Breast epithelium (tissue), 4 donors: ENCODE measurements around the gene ARID1B. TPM values are rescaled to one million over a fixed set of nuclear protein-coding genes. Genes with fewer than 3 reads are reported as not detected.
A peak's percentile ranks its signal among the peaks of the same experiment; 100 is the strongest.

Source experiments
- DNase-seq, 2 donors: peaks; one replicate each; pipeline ENCODE4 v3.0.0-alpha.2; 2019; ENCODE audit warnings: low spot score in 2 of 2
- H3K27ac ChIP-seq, 2 donors: fragments of 200-600 bp; sonication (generic) in 1 of 2; one replicate each; pipeline ENCODE4 v1.5.1; 2016 to 2019; ENCODE audit warnings: mild to moderate bottlenecking in 1 of 2
- H3K27me3 ChIP-seq, 2 donors: fragments of 200-600 bp; sonication (generic) in 1 of 2; one replicate each; pipeline versions ENCODE4 v1.5.1 to v1.6.0; 2017 to 2019; ENCODE audit warnings: control low read depth in 1 of 2, mild to moderate bottlenecking in 1 of 2
- H3K36me3 ChIP-seq: fragments of 200-600 bp; one replicate; pipeline ENCODE4 v1.5.1; 2019
- H3K4me1 ChIP-seq, 2 donors: fragments of 200-600 bp; sonication (generic); one replicate each; pipeline ENCODE4 v1.5.1; 2016 to 2019; ENCODE audit warnings: control low read depth in 1 of 2
- H3K4me3 ChIP-seq, 3 donors: fragments of 200-600 bp; sonication (generic); 1 replicate in 2 of 3; 2 replicates in 1 of 3; pipeline ENCODE4 v1.5.1; 2016 to 2019; ENCODE audit warnings: mild to moderate bottlenecking in 3 of 3, moderate library complexity in 2 of 3
- H3K9me3 ChIP-seq, 2 donors: fragments of 200-600 bp; sonication (generic) in 1 of 2; one replicate each; pipeline ENCODE4 v1.5.1; 2016 to 2019; ENCODE audit warnings: control low read depth in 1 of 2
- POLR2A ChIP-seq: fragments of 450-650 bp; IDR thresholded peaks from one replicate; pipeline ENCODE4 v1.6.1; 2016; ENCODE audit warnings: antibody characterized with exemption, mild to moderate bottlenecking, moderate library complexity
- POLR2AphosphoS5 ChIP-seq, 3 donors: sonication (generic); formaldehyde crosslinking; IDR thresholded peaks; one replicate each; pipeline ENCODE4 v1.6.1; 2017; ENCODE audit warnings: antibody characterized with exemption in 3 of 3
- intact Hi-C: fragments of 100-400 bp; cut with DNase I; formaldehyde crosslinking; loops from one replicate; pipeline ENCODE4 v1.15.1; 2023; ENCODE audit warnings: low total_unique reads
- total RNA-seq, 3 donors: library from RNA; depleted of rRNA; stranded (reverse); fragments of >200 nt; gene quantifications; one replicate each; pipeline ENCODE4 v1.1.0, GENCODE V29; 2016
- TF ChIP-seq, protein P1 (sequence below), 3 donors: fragments of 450-650 bp; IDR thresholded peaks; one replicate each; pipeline ENCODE4 v1.5.1; 2016 to 2017; ENCODE audit warnings: antibody characterized with exemption in 3 of 3, mild to moderate bottlenecking in 3 of 3, moderate library complexity in 3 of 3

Gene ARID1B
- total RNA-seq, 3 donors from 2014 or later, result 99.9 to 205 (median 131) TPM

DNA sequence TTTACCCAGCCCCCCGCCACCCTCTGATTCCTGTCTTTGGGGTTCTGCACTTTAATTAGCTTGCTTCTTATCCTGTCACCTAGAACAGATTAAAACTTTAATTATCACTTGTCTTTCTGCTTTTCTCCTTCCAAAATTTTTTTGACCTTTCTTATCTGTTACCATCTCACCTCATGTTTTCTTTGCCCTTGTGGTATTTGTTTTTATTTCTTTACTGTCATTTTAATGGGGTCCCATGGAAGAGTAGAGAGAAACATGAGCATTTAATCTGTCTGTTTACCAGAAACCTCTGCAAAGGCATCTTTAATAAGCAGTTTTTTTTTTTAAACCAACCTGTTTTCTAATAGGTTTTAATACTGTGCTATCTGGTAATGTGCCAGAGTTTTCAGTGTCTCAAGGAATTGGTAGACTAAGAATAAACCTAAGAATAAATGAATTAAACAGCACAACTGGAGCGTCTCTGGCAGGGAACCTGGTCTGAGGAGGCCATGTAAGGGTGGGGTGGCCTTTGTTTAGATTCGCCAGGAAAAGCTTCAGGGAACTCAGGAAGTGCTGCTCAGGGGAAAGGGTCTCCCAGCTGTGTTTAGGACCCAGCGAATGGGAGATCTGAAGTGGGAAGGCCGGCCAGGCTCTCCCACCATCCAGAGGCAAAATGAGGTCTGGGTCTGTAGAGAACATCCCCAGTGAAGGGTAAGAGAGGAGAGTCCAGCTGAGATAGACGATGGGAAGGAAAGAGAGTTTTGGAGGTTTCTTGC, 69.8 kb downstream of the ARID1B start:
- Histone ChIP-seq H3K27ac (no peak overlapping the region), H3K4me1 (peaks cover 4 to 13% of the 10 kb centered on the region in 2 donors), H3K4me3 (no peak overlapping the region), H3K27me3 (no peaks in the 10 kb centered on the region), H3K9me3 (no peaks in the 10 kb centered on the region), H3K36me3 (no peaks in the 10 kb centered on the region)
- TF ChIP-seq POLR2AphosphoS5 (IDR thresholded peaks at IDR 0.05) (no peak), POLR2A (no peak)
- TF ChIP-seq, protein P1, sequence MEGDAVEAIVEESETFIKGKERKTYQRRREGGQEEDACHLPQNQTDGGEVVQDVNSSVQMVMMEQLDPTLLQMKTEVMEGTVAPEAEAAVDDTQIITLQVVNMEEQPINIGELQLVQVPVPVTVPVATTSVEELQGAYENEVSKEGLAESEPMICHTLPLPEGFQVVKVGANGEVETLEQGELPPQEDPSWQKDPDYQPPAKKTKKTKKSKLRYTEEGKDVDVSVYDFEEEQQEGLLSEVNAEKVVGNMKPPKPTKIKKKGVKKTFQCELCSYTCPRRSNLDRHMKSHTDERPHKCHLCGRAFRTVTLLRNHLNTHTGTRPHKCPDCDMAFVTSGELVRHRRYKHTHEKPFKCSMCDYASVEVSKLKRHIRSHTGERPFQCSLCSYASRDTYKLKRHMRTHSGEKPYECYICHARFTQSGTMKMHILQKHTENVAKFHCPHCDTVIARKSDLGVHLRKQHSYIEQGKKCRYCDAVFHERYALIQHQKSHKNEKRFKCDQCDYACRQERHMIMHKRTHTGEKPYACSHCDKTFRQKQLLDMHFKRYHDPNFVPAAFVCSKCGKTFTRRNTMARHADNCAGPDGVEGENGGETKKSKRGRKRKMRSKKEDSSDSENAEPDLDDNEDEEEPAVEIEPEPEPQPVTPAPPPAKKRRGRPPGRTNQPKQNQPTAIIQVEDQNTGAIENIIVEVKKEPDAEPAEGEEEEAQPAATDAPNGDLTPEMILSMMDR (IDR thresholded peaks at IDR 0.05), result no peak
- intact Hi-C loops, result loop anchor here (1.0 kb wide), 1 partner anchor 19 kb away; no protein-coding TSS in a partner anchor
- DNase-seq, result no peak

DNA sequence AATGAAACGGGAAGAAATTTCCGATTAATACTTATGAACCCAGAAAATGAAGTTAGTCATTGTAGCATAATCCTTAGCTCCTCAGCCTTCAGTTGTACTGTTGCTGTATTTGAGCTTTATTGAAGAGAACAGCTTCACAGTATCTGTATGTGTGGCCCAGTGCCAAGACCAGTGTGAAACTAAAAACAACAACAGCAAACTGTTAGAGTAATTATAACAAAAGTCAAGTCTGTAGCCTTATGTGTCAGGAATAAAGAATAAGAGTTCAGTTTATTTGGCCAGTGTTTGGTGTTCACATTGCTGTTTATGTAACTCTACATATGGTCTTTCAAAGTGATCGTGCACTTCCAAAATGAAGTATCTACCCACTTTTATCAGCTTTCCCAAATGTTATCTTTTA, 70.9 kb downstream of the ARID1B start:
- Histone ChIP-seq H3K27ac (no peak overlapping the region), H3K27me3 (no peaks in the 10 kb centered on the region), H3K9me3 (no peaks in the 10 kb centered on the region), H3K4me1 (peaks cover 0 to 13% of the 10 kb centered on the region in 2 donors), H3K4me3 (peak overlapping the region in 1 of 3 donors; percentile 4), H3K36me3 (no peaks in the 10 kb centered on the region)
- DNase-seq, result no peak
- TF ChIP-seq POLR2AphosphoS5 (IDR thresholded peaks at IDR 0.05), result no peak
- TF ChIP-seq, protein P1 (IDR thresholded peaks at IDR 0.05), result no peak
- intact Hi-C loops, result no loop called here

DNA sequence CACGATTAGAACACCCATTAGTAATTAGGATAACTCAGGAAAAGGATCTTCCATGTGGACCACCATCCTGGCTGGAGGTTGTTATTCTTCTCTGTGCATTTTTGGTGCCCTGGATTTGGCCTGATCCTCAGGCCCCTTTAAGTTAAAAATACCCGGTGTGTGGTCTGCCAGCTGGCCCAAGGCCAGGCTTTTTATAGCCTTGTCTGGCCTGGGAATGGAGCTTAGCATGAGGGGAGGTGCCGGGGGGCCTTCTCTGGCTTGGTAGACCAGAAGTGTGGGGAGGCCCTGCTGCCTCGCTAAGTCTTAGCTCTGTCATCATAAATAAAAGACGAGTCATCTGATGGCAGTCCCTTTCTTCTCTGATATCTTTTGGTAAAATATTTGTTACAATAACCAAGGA, 71.4 kb downstream of the ARID1B start:
- Histone ChIP-seq H3K36me3 (no peaks in the 10 kb centered on the region), H3K4me3 (peak overlapping the region in 1 of 3 donors; percentile 4), H3K4me1 (peaks cover 0 to 13% of the 10 kb centered on the region in 2 donors), H3K9me3 (no peaks in the 10 kb centered on the region), H3K27me3 (no peaks in the 10 kb centered on the region), H3K27ac (no peak overlapping the region)
- no peak for DNase-seq
- TF ChIP-seq POLR2A (no peak), POLR2AphosphoS5 (IDR thresholded peaks at IDR 0.05) (no peak)
- TF ChIP-seq, protein P1 (IDR thresholded peaks at IDR 0.05), result no peak
- intact Hi-C loops, result no loop called here

DNA sequence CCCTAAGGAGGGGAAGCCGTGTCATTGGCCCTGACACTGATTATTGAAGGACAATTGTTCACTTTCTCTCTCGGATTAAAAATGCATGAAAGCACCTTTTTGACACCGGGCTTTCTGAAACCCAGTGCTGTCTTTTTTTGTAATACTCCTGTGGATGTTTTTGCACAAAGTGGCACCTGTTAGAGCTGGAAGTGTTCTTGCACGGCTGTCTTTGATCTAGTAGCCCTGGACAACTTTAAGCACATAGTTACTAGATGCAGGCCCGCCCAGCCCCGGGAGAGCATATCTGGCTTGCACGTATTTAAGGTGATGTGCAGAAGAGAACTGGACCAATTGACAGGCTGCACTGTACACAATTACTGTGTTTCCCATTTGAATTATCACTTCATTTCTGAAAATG, 72.6 kb downstream of the ARID1B start:
- Histone ChIP-seq H3K36me3 (no peaks in the 10 kb centered on the region), H3K27me3 (no peaks in the 10 kb centered on the region), H3K4me3 (no peak overlapping the region), H3K9me3 (no peaks in the 10 kb centered on the region), H3K4me1 (peaks cover 0 to 13% of the 10 kb centered on the region in 2 donors), H3K27ac (no peak overlapping the region)
- TF ChIP-seq POLR2A (no peak), POLR2AphosphoS5 (IDR thresholded peaks at IDR 0.05) (no peak)
- TF ChIP-seq, protein P1 (IDR thresholded peaks at IDR 0.05), result no peak
- intact Hi-C loops, result no loop called here
- no peak for DNase-seq

DNA sequence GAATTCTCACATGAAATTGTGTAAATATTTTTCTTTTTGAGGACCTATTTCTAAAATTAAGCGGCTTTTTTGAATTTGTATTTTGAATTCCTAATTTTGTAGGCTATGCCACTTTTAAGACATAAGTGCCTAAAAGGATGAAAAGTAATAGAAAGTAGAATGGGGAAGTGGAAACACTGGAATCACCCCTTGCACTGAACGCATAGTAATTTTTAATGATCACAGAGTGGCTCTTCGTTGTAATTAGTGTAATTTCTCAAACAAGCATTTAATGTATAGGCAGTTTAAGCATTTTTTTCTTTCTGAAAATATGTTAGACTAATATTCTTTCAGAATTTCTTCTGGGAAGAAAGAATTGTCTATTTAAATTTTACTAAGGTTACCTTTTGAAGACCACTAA, 73.2 kb downstream of the ARID1B start:
- H3K27me3 ChIP-seq, result no peaks in the 10 kb centered on the region
- no peak for TF ChIP-seq POLR2AphosphoS5 (IDR thresholded peaks at IDR 0.05)
- no peak for TF ChIP-seq POLR2A
- TF ChIP-seq, protein P1 (IDR thresholded peaks at IDR 0.05), result no peak
- DNase-seq, result no peak
- H3K4me3 ChIP-seq, result no peak overlapping the region
- intact Hi-C loops, result no loop called here
- no peaks in the 10 kb centered on the region for H3K36me3 ChIP-seq
- no peak overlapping the region for H3K27ac ChIP-seq
- no peaks in the 10 kb centered on the region for H3K9me3 ChIP-seq
- peaks cover 0 to 13% of the 10 kb centered on the region in 2 donors for H3K4me1 ChIP-seq
